ENCODE measurements around the gene FAM83E.

DNA sequence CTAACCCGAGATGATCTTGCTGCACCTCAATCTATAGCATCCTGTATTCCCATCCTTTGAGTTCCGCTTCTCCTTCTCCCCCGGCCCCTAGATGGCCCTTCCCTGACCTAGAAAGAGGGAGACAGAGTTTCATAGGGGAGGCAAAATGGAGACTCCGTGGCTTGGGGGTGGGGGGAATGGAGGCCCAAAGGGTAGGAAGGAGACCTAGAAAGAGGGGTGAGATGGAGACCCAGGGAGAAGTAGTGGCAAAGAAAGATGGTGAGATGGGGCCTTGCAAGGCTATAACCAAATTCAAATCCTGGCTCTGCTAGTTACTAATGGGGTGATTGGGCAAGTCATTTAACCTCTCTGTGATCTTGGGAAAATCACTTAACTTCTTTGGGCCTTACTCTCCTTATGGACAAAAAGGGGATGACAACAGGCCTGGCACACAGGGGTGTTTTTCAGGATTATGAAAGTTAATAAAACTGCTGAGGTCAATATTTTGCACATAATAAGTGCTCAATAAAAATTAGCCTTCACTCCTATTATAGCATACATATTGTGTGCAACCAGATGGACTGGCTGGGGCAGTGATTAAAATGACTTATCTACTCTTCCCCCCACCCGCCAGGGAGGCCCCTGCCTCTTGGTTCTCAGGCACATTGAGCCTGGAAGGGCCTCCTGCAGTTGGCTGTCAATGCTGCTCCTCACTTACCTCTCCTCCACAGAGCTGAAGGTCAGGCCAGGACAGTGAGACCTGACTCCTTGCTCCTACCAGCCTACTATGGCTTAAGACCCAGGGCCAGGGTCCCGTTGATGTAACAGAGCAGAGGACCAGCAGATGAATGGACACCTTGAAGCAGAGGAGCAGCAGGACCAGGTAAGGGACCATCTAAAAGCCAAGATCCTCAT is 5.1 kb upstream of the FAM83E start:
- TF ChIP-seq, protein P1, sequence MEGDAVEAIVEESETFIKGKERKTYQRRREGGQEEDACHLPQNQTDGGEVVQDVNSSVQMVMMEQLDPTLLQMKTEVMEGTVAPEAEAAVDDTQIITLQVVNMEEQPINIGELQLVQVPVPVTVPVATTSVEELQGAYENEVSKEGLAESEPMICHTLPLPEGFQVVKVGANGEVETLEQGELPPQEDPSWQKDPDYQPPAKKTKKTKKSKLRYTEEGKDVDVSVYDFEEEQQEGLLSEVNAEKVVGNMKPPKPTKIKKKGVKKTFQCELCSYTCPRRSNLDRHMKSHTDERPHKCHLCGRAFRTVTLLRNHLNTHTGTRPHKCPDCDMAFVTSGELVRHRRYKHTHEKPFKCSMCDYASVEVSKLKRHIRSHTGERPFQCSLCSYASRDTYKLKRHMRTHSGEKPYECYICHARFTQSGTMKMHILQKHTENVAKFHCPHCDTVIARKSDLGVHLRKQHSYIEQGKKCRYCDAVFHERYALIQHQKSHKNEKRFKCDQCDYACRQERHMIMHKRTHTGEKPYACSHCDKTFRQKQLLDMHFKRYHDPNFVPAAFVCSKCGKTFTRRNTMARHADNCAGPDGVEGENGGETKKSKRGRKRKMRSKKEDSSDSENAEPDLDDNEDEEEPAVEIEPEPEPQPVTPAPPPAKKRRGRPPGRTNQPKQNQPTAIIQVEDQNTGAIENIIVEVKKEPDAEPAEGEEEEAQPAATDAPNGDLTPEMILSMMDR (IDR thresholded peaks at IDR 0.05): no peak
- no peak for TF ChIP-seq POLR2A (IDR thresholded peaks at IDR 0.05)

All from testis (tissue), 2 donors.